Stimulated activated CD4-positive, alpha-beta T cell treated with anti-CD3 and anti-CD28 coated beads, Interleukin-1b, Interleukin-23, amount 100 ng/mL, for 48 hours (primary cell): ENCODE results near the gene DNAJC18.
"Not testable (repeated sequence)": the region's sequence is repeated elsewhere in the genome, so short reads cannot be mapped to it uniquely, and the experiment has no call there.

Experiments
- DNase-seq: peaks from one replicate; pipeline ENCODE4 v3.0.0-alpha.2; 2020

DNAJC18 gene

GRCh38 chr5:139425497-139425896 lies 13.8 kb downstream of the DNAJC18 start:
- no peak for DNase-seq

- DNase-seq: no peak
Observed at GRCh38 chr5:139422307-139422893, 16.9 kb downstream of the DNAJC18 start.

DNA sequence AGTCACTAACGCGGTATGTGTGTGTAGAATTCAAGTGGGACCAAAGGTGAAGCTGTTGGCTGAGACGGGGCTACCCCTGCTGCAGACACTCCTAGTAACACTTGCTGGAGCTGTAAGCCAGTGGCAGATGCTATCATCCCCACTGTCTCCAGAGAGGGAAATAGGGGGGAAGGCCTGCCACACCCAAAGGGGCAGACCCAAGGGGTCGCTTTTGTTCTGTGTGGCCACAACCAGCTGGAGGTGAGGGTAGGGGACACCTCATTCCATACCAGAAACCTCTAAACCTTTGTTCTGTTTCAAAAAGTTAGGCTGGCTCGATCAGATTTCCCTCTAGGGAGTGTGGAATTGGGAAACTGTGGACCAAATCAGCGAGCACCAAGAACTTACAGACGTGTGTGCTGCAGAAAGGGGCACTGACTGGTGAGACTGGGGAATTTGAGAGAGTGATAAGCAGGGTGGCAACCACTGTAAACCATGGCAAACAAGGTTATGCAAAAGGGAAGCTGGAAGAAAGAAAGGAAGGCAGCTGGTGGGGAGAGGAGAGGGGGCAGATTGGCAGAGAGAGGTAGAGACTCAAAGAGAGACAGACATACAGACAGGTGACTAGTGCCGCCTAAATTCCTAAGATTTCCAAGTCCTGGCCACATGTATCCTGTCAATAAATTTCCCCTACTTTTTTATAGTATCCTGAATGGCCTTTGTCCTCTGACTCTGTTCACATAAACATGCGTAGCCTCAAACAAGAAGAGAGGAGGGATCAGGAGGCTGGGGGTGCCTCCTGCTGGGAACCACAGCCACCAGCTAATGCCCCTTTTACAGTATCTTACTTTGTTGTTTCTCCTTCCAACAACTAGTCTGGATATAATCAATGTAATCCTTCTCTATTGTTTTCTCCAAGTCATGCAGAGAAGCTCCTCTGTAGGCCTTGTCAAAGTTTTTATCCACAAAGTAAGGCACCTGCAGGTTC lies 19.8 kb downstream of the DNAJC18 start:
- DNase-seq: no peak

DNA sequence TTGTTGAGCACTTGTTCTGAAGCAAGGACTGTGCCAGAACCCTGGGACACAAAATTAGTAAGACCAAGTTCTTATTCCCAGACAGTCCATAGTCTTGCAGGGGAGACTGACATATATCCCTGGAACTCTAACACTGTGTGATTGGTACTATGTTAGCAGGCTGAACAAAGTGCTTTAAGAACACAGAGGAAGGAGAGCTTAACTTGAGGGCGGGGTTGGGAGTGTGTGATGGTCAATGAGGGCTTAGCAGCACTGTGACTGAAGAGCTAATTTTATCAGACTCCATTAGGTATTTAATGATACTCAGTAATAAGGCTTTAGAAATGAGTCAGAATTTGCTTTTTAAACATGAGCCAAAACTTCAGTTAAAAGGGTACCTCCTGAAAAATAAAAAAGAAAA lies 20.5 kb downstream of the DNAJC18 start:
- no peak for DNase-seq

DNA sequence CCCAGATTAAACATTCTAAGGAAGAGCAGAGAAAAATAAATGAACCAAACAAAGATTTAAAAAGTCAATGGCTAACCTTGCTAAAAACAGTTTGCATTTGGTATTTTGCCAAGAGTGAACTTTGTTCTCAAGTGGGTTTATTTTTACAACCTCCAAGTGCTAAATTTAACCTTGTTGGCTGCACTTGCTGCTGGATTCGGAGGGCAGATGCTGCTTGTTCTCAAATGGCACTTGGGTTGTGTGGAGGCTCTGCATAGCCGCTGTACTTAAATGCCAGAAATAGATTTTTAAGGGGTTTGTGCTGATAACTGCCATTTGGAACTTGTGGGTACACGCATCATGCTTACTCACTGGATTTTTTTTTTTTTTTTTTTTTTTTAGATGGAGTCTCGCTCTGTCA lies 22.1 kb downstream of the DNAJC18 start:
- no peak for DNase-seq

GRCh38 chr5:139416651-139417050 lies 22.7 kb downstream of the DNAJC18 start:
- DNase-seq: no peak

GRCh38 chr5:139415869-139416268 lies 23.5 kb downstream of the DNAJC18 start:
- DNase-seq: no peak

DNA sequence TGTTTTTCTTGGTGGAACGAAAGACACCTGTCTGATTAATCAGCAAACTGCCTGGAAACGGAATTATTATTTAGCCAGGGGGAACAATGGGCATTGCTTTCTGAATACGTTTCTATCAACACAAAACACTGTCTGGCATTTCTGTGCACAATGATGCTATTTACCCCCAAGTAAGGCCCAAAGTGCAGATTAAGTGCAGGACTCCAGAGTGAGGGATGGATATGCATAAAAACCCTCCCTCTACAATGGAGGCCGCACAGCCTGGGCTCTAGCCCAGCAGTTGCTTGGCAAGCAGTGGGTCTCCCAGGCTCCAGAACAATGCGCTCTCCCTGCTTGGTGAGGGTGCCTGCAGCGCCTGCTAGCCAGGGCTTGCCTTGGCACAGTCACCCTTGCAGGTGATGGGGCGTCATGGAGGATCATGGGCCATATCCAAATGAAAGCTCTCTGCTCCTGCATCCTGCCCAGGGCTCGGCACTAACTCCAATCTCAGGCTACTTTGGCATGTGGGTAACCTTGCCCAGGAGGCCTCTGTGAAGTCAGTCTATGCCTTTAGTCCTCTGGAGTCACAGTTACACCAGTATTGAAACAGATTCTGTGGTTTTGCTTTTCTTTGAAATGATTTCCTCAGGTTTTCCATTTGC lies 24.0 kb downstream of the DNAJC18 start:
- peak; percentile 66 for DNase-seq

DNA sequence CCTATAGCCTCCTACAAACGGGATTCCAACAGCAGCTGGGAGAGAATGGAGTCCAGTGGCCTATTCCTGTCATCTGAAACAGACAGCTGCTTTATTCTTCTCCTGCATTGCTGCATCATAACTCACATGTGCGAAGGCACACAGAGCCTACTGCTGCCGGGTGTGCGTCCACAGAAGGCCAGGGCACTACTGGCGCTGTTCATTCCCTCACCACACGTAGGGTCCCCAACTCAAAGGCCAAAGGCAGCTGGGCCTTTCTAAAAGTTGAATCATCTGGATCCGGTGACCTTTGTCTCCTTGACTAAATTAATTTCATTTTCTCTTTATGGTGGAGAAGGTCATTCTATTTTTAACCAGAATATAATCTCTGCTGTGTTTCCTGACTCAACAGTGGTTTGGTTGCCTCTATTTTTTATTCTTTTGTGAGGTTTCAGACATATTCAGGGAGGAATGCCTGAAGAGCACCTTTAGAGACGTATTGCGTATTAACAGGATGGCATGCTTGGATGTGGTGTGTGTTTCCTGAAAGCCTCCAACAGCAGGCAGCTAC lies 24.7 kb downstream of the DNAJC18 start:
- DNase-seq: no peak

DNA sequence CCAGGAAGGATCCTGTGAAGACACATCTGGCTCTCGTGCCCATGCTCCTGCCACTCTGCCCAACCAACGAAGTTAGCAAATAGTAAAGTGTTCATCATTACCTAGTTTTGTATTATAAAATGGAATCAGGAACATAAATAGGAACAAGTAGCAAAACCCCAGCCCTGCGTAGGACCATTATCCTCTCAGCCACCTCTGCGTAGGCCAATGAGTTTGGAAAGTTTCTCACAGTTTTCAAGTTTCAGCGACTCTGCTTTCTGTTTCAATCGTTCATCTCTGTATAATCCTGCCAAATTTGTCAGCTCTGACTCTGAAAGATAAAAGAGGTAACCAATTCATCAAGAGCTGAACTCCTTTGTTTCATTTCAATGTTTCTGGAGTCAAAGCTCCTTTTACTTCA lies 25.4 kb downstream of the DNAJC18 start:
- DNase-seq: no peak

- DNase-seq: no peak
Observed at GRCh38 chr5:139413153-139413552, 26.2 kb downstream of the DNAJC18 start.

- no peak for DNase-seq
Observed at GRCh38 chr5:139410993-139411828, 28.1 kb downstream of the DNAJC18 start.

GRCh38 chr5:139410121-139410992 lies 29.0 kb downstream of the DNAJC18 start:
- DNase-seq: no peak

DNA sequence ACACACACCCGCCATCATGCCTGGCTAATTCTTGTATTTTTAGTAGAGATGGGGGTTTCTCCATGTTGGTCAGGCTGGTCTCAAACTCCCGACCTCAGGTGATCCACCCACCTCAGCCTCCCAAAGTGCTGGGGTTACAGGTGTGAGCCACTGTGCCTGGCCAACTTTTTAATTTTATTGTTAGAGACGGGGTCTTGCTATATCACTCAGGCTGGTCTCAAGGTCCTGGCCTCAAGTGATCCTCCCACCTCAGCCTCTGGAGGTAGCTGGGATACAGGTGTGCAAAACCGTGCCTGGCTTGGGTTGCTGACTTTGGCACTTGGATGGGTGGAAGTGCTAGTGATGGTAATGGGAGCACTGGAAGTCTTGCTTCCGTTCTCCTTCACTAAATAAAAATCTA lies 30.2 kb downstream of the DNAJC18 start:
- DNase-seq: not testable (repeated sequence)

DNA sequence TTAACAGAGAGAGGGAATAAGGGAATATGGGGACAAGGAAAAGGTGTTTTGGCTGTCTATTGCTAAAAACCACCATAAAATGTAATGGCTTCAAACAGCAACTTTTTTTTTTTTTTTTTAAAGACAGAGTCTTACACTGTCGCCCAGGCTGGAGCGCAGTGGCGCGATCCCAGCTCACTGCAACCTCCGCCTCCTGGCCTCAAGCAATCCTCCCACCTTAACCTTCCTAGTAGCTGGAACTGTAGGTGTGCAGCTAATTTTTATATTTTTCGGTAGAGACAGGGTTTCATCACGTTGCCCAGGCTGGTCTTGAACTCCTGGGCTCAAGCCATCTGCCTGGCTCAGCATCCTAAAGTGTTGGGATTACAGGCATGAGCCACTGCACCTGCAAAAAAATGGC lies 31.1 kb downstream of the DNAJC18 start:
- DNase-seq: no peak

DNA sequence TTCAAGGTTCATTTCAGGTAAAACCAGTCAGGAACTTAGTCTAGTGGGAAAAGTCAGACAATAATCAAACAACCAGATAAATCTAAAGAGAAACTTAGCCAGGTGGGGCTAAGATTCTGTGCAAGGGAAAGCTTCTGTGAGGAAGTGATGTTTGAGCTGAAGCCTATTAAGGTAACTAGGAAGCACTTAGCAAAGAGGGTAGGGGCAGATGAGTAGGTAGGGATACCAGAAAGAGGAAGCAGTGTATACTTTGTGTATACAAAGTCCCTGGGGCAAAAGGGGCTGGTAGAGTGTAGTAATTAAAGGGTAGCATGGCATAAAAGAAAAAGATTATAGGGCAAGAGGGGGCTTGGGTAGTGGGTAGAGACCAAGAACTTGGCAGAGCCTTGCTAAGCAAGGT lies 31.8 kb downstream of the DNAJC18 start:
- DNase-seq: no peak

GRCh38 chr5:139406963-139407362 lies 32.4 kb downstream of the DNAJC18 start:
- no peak for DNase-seq

DNA sequence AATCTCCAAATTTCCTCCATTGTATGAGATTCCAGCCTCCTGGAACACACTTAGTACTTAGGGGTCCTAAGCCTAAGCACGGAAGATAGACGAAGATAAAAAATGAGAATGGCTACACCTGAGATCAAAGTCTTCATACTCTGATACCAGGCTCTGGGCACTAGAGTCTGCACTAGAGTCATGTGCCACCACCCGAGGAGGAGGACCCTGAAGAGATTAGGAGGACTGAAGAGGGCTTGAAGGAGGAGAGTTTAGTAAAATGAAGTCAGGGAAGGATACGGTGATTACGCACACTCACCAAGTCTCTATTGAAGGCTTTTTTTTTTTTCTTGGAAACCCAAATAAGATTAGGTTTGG lies 34.9 kb downstream of the DNAJC18 start:
- no peak for DNase-seq

DNA sequence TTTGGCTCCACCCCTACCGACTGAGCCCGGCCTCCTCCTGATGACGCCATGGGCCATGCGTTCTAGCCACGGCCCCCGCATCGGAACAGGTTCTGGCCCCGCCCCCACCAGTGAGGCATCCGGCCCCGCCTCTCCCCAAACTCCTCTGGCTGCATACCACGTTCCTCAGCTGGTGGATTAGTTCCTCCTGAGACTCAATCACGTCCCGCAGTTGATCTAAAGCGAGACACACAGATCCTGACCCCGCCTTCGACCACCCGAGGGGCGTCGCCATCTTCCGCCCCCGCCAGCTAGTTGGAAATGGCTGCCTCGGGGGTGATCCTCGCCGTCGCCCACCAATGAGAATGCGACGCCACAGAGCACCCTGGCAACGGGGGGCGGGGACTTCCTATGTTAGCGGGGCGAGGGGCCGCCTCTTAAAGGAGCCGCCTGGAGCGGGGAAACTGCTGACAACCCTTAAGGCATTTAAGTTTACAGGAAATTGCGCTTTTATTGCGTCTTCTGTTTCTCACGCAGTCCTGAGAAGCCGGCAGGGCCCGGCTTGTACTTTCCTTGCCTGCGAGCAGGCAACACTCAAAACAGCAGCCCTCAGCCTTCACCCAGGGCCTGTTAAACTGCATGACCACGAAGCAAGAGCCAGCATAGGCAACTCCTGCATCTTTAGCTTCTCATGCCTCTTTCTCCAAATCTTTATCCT lies 35.4 kb downstream of the DNAJC18 start, which contains the start of gene SPATA24:
SPATA24 (minus strand) TSS at position 303 of the 697 bp plus-strand sequence; CDS start at position 274, 29 bp downstream.
- DNase-seq: peak; percentile 99

DNA sequence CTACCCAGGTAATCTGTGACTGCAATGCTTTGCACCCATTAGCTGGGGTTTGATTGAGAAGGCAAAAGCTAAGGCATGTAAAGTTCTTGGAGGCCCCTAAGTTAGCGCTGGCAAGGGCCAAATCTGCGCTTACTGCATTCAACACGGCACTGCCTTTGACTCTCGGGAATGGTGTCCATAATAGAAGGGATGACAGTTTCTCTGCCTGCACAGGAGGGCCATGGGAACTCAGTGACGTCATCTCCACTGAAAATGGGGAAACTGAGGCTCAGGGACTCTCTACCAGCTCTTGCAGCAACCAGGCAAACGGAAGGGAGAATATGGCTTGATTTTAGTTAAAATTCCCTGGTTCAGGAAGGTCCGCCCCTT lies 35.9 kb downstream of the DNAJC18 start:
- no peak for DNase-seq
